ENCODE measurements around the gene GXYLT1. TPM values are rescaled to one million over a fixed set of nuclear protein-coding genes. Genes with fewer than 3 reads are reported as not detected.
"Not testable (repeated sequence)": the region's sequence is repeated elsewhere in the genome, so short reads cannot be mapped to it uniquely, and the experiment has no call there.

The GXYLT1 gene
- total RNA-seq, 1 experiment from 2014 or later = 28.1 TPM

DNA sequence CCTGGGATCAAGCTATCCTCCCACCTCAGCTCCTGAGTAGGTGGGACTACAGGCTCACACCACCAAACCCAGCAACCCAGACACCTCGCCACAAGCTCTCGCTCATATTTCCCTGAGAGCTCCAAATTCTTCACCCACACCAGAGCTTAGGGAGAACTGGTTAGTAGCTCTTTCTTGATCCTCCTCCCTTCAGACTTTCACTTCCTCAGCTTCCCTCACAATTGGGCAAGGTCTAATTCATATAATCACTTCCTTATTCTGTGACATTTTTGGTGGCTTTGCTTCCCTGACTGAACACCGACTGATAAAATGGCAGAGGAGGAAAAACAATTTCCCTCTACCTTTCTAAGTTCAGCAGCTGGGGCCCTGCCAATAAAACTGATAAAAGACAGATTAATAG is 88.5 kb downstream of the GXYLT1 start:
- no peak overlapping the region for H3K4me3 ChIP-seq (ENCODE audit: low read depth, low read length)
- H3K36me3 ChIP-seq (ENCODE audit: control insufficient read depth, insufficient read depth, low read length) = no peaks in the 10 kb centered on the region
- Mint-ChIP-seq H3K27me3 (ENCODE audit: insufficient read depth, unreplicated experiment) (peaks cover 18% of the 10 kb centered on the region), H3K4me1 (ENCODE audit: low read depth, unreplicated experiment) (no peaks in the 10 kb centered on the region), H3K4me3 (ENCODE audit: unreplicated experiment) (no peak overlapping the region), H3K36me3 (ENCODE audit: insufficient read depth, unreplicated experiment) (no peaks in the 10 kb centered on the region), H3K27ac (ENCODE audit: unreplicated experiment) (no peak overlapping the region), H3K9me3 (ENCODE audit: unreplicated experiment) (no peaks in the 10 kb centered on the region)
- POLR2A ChIA-PET = no interaction called here
- intact Hi-C loops (cut with micrococcal nuclease; ENCODE audit: unreplicated experiment) = no loop called here
- H3K9me3 ChIP-seq = no peaks in the 10 kb centered on the region; the same call in 1 of the 2 replicates
- BruUV-seq (replicated peaks) = no TSS peak
- DNase-seq = no peak
- no peaks in the 10 kb centered on the region for H3K4me1 ChIP-seq
- TF ChIP-seq CTCF (IDR thresholded peaks at IDR 0.05; ENCODE audit: insufficient read depth in 1 of 2, low read depth in 1 of 2, low read length in 1 of 2, severe bottlenecking in 1 of 2, unreplicated experiment in 1 of 2) = no peak
- CTCF ChIA-PET = no interaction called here
- no peaks in the 10 kb centered on the region for H3K27me3 ChIP-seq (replicated peaks; ENCODE audit: control insufficient read depth, insufficient read depth, low read length)

- Histone ChIP-seq H3K4me1 (no peaks in the 10 kb centered on the region), H3K36me3 (ENCODE audit: control insufficient read depth, insufficient read depth, low read length) (no peaks in the 10 kb centered on the region), H3K4me3 (ENCODE audit: low read depth, low read length) (no peak overlapping the region), H3K9me3 (peaks cover 5% of the 10 kb centered on the region; the same call in 1 of the 2 replicates), H3K27me3 (replicated peaks; ENCODE audit: control insufficient read depth, insufficient read depth, low read length) (no peaks in the 10 kb centered on the region)
- H3K4me1 Mint-ChIP-seq (ENCODE audit: low read depth, unreplicated experiment) = no peaks in the 10 kb centered on the region
- intact Hi-C loops (cut with micrococcal nuclease; ENCODE audit: unreplicated experiment) = no loop called here
- TF ChIP-seq CTCF (IDR thresholded peaks at IDR 0.05; ENCODE audit: insufficient read depth in 1 of 2, low read depth in 1 of 2, low read length in 1 of 2, severe bottlenecking in 1 of 2, unreplicated experiment in 1 of 2) = no peak
- no peaks in the 10 kb centered on the region for H3K36me3 Mint-ChIP-seq (ENCODE audit: insufficient read depth, unreplicated experiment)
- BruUV-seq (replicated peaks) = no TSS peak
- CTCF ChIA-PET = no interaction called here
- no peak for DNase-seq
- peaks cover 18% of the 10 kb centered on the region for H3K27me3 Mint-ChIP-seq (ENCODE audit: insufficient read depth, unreplicated experiment)
- no peak overlapping the region for H3K4me3 Mint-ChIP-seq (ENCODE audit: unreplicated experiment)
- no peaks in the 10 kb centered on the region for H3K9me3 Mint-ChIP-seq (ENCODE audit: unreplicated experiment)
- H3K27ac Mint-ChIP-seq (ENCODE audit: unreplicated experiment) = no peak overlapping the region
- POLR2A ChIA-PET = no interaction called here
These were observed 91.2 kb downstream of the GXYLT1 start for GRCh38 chr12:42053456-42053855.

- BruUV-seq (replicated peaks); H3K27ac Mint-ChIP-seq (ENCODE audit: unreplicated experiment); H3K4me1 ChIP-seq: not testable (repeated sequence)
These were observed 95.7 kb downstream of the GXYLT1 start for GRCh38 chr12:42048980-42049379.

GRCh38 chr12:42039577-42039976 is 105.1 kb downstream of the GXYLT1 start:
- no peaks in the 10 kb centered on the region for H3K36me3 ChIP-seq (ENCODE audit: control insufficient read depth, insufficient read depth, low read length)
- no peak for TF ChIP-seq CTCF (IDR thresholded peaks at IDR 0.05; ENCODE audit: insufficient read depth in 1 of 2, low read depth in 1 of 2, low read length in 1 of 2, severe bottlenecking in 1 of 2, unreplicated experiment in 1 of 2)
- 0 out of 2 replicates have a peak, but pooled peaks cover 7% of the 10 kb centered on the region for H3K9me3 ChIP-seq
- CTCF ChIA-PET = interaction anchor here (0.5 kb wide), 1 partner anchor 18 kb away, joined by 3 read pairs; no protein-coding TSS in a partner anchor
- H3K27me3 Mint-ChIP-seq (ENCODE audit: insufficient read depth, unreplicated experiment) = peaks cover 12% of the 10 kb centered on the region
- H3K4me1 Mint-ChIP-seq (ENCODE audit: low read depth, unreplicated experiment) = no peaks in the 10 kb centered on the region
- no peak overlapping the region for H3K27ac Mint-ChIP-seq (ENCODE audit: unreplicated experiment)
- POLR2A ChIA-PET = no interaction called here
- no TSS peak for BruUV-seq (replicated peaks)
- H3K4me3 ChIP-seq (ENCODE audit: low read depth, low read length) = no peak overlapping the region
- no peak for DNase-seq
- no peaks in the 10 kb centered on the region for H3K4me1 ChIP-seq
- no peaks in the 10 kb centered on the region for H3K36me3 Mint-ChIP-seq (ENCODE audit: insufficient read depth, unreplicated experiment)
- H3K27me3 ChIP-seq (replicated peaks; ENCODE audit: control insufficient read depth, insufficient read depth, low read length) = no peaks in the 10 kb centered on the region
- H3K9me3 Mint-ChIP-seq (ENCODE audit: unreplicated experiment) = peaks cover 20% of the 10 kb centered on the region
- intact Hi-C loops (cut with micrococcal nuclease; ENCODE audit: unreplicated experiment) = no loop called here
- no peak overlapping the region for H3K4me3 Mint-ChIP-seq (ENCODE audit: unreplicated experiment)

More at GRCh38 chr12:42048980-42049379, 95.7 kb downstream of the GXYLT1 start:
- H3K27me3 Mint-ChIP-seq (ENCODE audit: insufficient read depth, unreplicated experiment); H3K9me3 Mint-ChIP-seq (ENCODE audit: unreplicated experiment); DNase-seq; H3K36me3 ChIP-seq (ENCODE audit: control insufficient read depth, insufficient read depth, low read length); H3K36me3 Mint-ChIP-seq (ENCODE audit: insufficient read depth, unreplicated experiment); intact Hi-C loops (cut with micrococcal nuclease; ENCODE audit: unreplicated experiment); POLR2A ChIA-PET; CTCF ChIA-PET; H3K27me3 ChIP-seq (replicated peaks; ENCODE audit: control insufficient read depth, insufficient read depth, low read length); H3K9me3 ChIP-seq; H3K4me1 Mint-ChIP-seq (ENCODE audit: low read depth, unreplicated experiment); H3K4me3 ChIP-seq (ENCODE audit: low read depth, low read length); H3K4me3 Mint-ChIP-seq (ENCODE audit: unreplicated experiment): not testable (repeated sequence)

All from Caco-2 (cell line).